Measurements from ENCODE around the gene TUG1.

The TUG1 gene

DNA sequence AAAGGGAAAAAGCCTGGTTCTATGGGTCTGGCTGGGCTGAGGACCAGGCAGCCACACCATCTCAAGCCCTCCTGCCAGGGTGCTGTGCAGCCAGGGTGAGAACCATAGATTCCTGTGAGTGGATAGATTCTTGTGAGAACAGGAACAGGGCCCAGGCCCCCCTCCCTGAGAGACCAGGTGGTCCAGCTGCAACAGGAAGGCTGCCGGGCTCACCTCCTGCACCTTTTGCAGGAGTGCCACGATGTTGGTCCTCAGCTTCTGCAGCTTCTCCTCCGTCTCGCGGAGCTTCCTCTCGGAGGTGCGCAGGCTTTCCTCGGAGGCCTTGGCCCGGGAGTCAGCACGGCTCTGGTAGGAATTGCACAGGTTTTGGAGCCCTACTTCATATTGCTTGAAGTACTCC is 41.3 kb upstream of the TUG1 start:
- 99% methylated on average over 10 of the region's 10 CpGs for WGBS

DNA sequence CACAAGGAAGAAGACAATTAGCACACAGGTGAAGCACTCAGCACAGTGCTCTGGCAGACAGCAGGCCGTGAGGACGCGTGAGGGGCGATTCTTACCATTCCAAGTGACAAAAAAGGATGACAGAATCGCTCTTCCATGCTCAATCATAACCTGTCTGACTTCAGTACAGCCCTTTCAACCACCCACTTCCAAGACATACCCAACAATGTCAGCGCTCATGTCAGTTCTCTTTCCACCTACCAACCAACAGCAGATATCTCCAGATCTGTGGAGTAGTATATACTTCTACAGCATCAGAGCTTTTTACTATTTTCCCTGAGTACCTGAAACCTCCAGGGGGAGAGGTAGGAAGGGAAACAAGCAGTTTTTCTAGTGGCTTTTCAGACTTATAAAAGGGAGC is 40.7 kb upstream of the TUG1 start:
- Histone ChIP-seq H3K27me3 (ENCODE audit: control insufficient read depth in 1 of 2, insufficient read depth in 1 of 2, low read length in 2 of 2) (no peaks in the 10 kb centered on the region), H3K23ac (ENCODE audit: low read length in 2 of 2) (no peak overlapping the region), H3K27ac (ENCODE audit: low read length, poor library complexity, severe bottlenecking) (no peak overlapping the region), H2AK5ac (ENCODE audit: low read length, severe bottlenecking) (no peak overlapping the region), H3K79me1 (replicated peaks; ENCODE audit: low read length, poor library complexity, severe bottlenecking) (peaks cover 22% of the 10 kb centered on the region), H2BK120ac (ENCODE audit: low read depth, low read length) (no peak overlapping the region), H3K4me2 (ENCODE audit: low read length, poor library complexity, severe bottlenecking) (no peak overlapping the region), H3K9ac (ENCODE audit: low read length) (no peak overlapping the region), H3K4me3 (ENCODE audit: insufficient read depth in 1 of 2, low read depth in 1 of 2, low read length in 2 of 2) (no peak overlapping the region), H3K18ac (ENCODE audit: low read depth in 1 of 2, low read length in 2 of 2) (no peak overlapping the region), H2BK5ac (ENCODE audit: low read depth, low read length, poor library complexity, severe bottlenecking) (no peak overlapping the region), H2AFZ (ENCODE audit: low read depth, low read length) (peak overlapping the region; percentile 3), H3K4me1 (ENCODE audit: control insufficient read depth, insufficient read depth, low read depth, low read length) (no peaks in the 10 kb centered on the region), H4K91ac (ENCODE audit: low read length) (no peak overlapping the region), H2BK12ac (ENCODE audit: low read length in 2 of 2) (no peak overlapping the region), H3K36me3 (ENCODE audit: control insufficient read depth in 1 of 2, insufficient read depth in 2 of 2, low read depth in 1 of 2, low read length in 2 of 2) (peaks cover 80 to 91% of the 10 kb centered on the region in 2 experiments), H4K8ac (ENCODE audit: low read length) (no peak overlapping the region), H3K4ac (ENCODE audit: low read depth in 1 of 2, low read length in 2 of 2) (no peak overlapping the region), H2BK15ac (ENCODE audit: low read depth, poor library complexity, severe bottlenecking) (no peak overlapping the region), H3K14ac (ENCODE audit: low read length in 2 of 2) (no peak overlapping the region), H3K9me3 (ENCODE audit: control insufficient read depth, low read length) (no peaks in the 10 kb centered on the region)
- no peak for DNase-seq
- 97% methylated on average over 6 of the region's 6 CpGs for WGBS

More for the DNA sequence above, 41.3 kb upstream of the TUG1 start:
- Histone ChIP-seq H2AFZ (ENCODE audit: low read depth, low read length) (no peak overlapping the region), H2BK120ac (ENCODE audit: low read depth, low read length) (no peak overlapping the region), H2AK5ac (ENCODE audit: low read length, severe bottlenecking) (no peak overlapping the region), H4K91ac (ENCODE audit: low read length) (no peak overlapping the region), H3K4me2 (ENCODE audit: low read length, poor library complexity, severe bottlenecking) (no peak overlapping the region), H2BK5ac (ENCODE audit: low read depth, low read length, poor library complexity, severe bottlenecking) (no peak overlapping the region), H3K9ac (ENCODE audit: low read length) (no peak overlapping the region), H3K4me3 (ENCODE audit: insufficient read depth in 1 of 2, low read depth in 1 of 2, low read length in 2 of 2) (no peak overlapping the region), H2BK12ac (ENCODE audit: low read length in 2 of 2) (no peak overlapping the region), H3K27ac (ENCODE audit: low read length, poor library complexity, severe bottlenecking) (no peak overlapping the region), H2BK15ac (ENCODE audit: low read depth, poor library complexity, severe bottlenecking) (no peak overlapping the region), H3K4ac (ENCODE audit: low read depth in 1 of 2, low read length in 2 of 2) (no peak overlapping the region), H3K27me3 (ENCODE audit: control insufficient read depth in 1 of 2, insufficient read depth in 1 of 2, low read length in 2 of 2) (no peaks in the 10 kb centered on the region), H3K9me3 (ENCODE audit: control insufficient read depth, low read length) (no peaks in the 10 kb centered on the region), H3K4me1 (ENCODE audit: control insufficient read depth, insufficient read depth, low read depth, low read length) (no peaks in the 10 kb centered on the region), H3K79me1 (replicated peaks; ENCODE audit: low read length, poor library complexity, severe bottlenecking) (peaks cover 16% of the 10 kb centered on the region), H3K36me3 (ENCODE audit: control insufficient read depth in 1 of 2, insufficient read depth in 2 of 2, low read depth in 1 of 2, low read length in 2 of 2) (peaks cover 79 to 86% of the 10 kb centered on the region in 2 experiments), H4K8ac (ENCODE audit: low read length) (no peak overlapping the region), H3K18ac (ENCODE audit: low read depth in 1 of 2, low read length in 2 of 2) (no peak overlapping the region), H3K14ac (ENCODE audit: low read length in 2 of 2) (no peak overlapping the region), H3K23ac (ENCODE audit: low read length in 2 of 2) (no peak overlapping the region)
- no peak for DNase-seq

DNA sequence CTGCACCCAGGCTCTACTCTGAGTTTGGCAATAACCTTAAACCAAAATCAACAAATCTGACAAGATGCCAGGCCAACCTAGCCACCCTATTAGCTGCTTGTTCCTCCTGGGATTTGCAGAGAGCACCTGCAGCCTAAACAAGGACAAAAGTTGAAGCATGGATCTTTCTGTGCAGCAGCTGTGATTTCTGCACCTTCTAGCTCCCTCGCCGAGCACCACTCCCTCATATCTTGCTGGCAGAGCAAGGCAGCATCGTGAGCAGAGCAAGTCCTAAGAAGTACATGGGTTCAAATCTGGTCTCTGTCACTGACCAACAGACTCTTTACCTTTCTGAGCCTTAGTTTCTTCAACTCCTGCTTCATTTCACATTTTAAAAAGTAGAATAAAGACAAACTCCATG is 38.8 kb upstream of the TUG1 start:
- H3K36me3 ChIP-seq (ENCODE audit: control insufficient read depth in 1 of 2, insufficient read depth in 2 of 2, low read depth in 1 of 2, low read length in 2 of 2) = peaks cover 84 to 97% of the 10 kb centered on the region in 2 experiments
- no peak overlapping the region for H3K4ac ChIP-seq (ENCODE audit: low read depth in 1 of 2, low read length in 2 of 2)
- no peak overlapping the region for H3K9ac ChIP-seq (ENCODE audit: low read length)
- 97% methylated on average over 3 of the region's 3 CpGs for WGBS
- no peak overlapping the region for H3K4me3 ChIP-seq (ENCODE audit: insufficient read depth in 1 of 2, low read depth in 1 of 2, low read length in 2 of 2)
- H2BK12ac ChIP-seq (ENCODE audit: low read length in 2 of 2) = no peak overlapping the region
- no peak overlapping the region for H4K91ac ChIP-seq (ENCODE audit: low read length)
- H2BK5ac ChIP-seq (ENCODE audit: low read depth, low read length, poor library complexity, severe bottlenecking) = no peak overlapping the region
- H2BK120ac ChIP-seq (ENCODE audit: low read depth, low read length) = no peak overlapping the region
- no peak overlapping the region for H3K23ac ChIP-seq (ENCODE audit: low read length in 2 of 2)
- H3K4me1 ChIP-seq (ENCODE audit: control insufficient read depth, insufficient read depth, low read depth, low read length) = no peaks in the 10 kb centered on the region
- no peak overlapping the region for H3K18ac ChIP-seq (ENCODE audit: low read depth in 1 of 2, low read length in 2 of 2)
- H2AFZ ChIP-seq (ENCODE audit: low read depth, low read length) = no peak overlapping the region
- DNase-seq = no peak
- H3K4me2 ChIP-seq (ENCODE audit: low read length, poor library complexity, severe bottlenecking) = no peak overlapping the region
- H2AK5ac ChIP-seq (ENCODE audit: low read length, severe bottlenecking) = no peak overlapping the region
- no peak overlapping the region for H4K8ac ChIP-seq (ENCODE audit: low read length)
- H3K27ac ChIP-seq (ENCODE audit: low read length, poor library complexity, severe bottlenecking) = no peak overlapping the region
- no peaks in the 10 kb centered on the region for H3K9me3 ChIP-seq (ENCODE audit: control insufficient read depth, low read length)
- H3K14ac ChIP-seq (ENCODE audit: low read length in 2 of 2) = no peak overlapping the region
- peaks cover 22% of the 10 kb centered on the region for H3K79me1 ChIP-seq (replicated peaks; ENCODE audit: low read length, poor library complexity, severe bottlenecking)
- no peak overlapping the region for H2BK15ac ChIP-seq (ENCODE audit: low read depth, poor library complexity, severe bottlenecking)
- H3K27me3 ChIP-seq (ENCODE audit: control insufficient read depth in 1 of 2, insufficient read depth in 1 of 2, low read length in 2 of 2) = no peaks in the 10 kb centered on the region

DNA sequence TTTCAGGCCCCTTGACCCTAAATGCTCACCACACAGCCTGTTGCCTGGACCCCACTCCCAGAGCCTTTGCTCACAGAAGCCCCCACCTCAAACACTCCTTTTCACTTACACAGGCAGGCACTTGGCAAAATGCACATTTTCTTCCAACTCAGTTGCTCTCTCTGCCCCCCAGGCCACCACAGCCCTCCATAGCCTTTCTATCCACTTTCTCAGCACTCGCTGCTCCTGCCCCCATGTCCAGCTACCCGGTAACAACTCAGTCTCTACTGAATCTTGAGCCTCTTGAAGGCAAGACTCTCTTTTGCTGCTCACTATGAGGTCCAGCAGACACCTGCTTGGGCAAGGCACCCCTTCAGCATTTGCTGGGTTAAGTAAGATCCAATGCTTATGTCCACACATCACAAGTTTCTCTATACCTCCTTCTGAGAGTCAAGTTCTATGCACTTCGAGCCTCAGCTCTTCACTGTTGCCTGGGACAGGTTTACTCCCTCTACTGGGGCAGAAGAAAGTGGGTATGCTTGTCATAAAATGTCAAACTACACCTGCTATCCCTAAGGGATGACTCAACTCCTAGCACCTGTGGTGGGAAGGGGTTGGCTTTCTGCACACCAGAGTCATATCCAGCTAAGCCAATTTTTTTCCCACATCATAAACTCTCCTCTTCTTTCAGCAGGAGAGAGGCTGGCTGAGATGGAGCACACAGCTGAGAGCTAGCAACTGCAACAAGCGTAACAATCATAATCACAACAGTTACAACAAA is 37.3 kb upstream of the TUG1 start:
- no peak overlapping the region for H3K23ac ChIP-seq (ENCODE audit: low read length in 2 of 2)
- H3K18ac ChIP-seq (ENCODE audit: low read depth in 1 of 2, low read length in 2 of 2) = no peak overlapping the region
- H3K9me3 ChIP-seq (ENCODE audit: control insufficient read depth, low read length) = no peaks in the 10 kb centered on the region
- H3K4me2 ChIP-seq (ENCODE audit: low read length, poor library complexity, severe bottlenecking) = no peak overlapping the region
- H3K14ac ChIP-seq (ENCODE audit: low read length in 2 of 2) = no peak overlapping the region
- no peak overlapping the region for H2AK5ac ChIP-seq (ENCODE audit: low read length, severe bottlenecking)
- H3K4ac ChIP-seq (ENCODE audit: low read depth in 1 of 2, low read length in 2 of 2) = no peak overlapping the region
- no peaks in the 10 kb centered on the region for H3K27me3 ChIP-seq (ENCODE audit: control insufficient read depth in 1 of 2, insufficient read depth in 1 of 2, low read length in 2 of 2)
- H3K4me3 ChIP-seq (ENCODE audit: insufficient read depth in 1 of 2, low read depth in 1 of 2, low read length in 2 of 2) = no peak overlapping the region
- no peak overlapping the region for H4K8ac ChIP-seq (ENCODE audit: low read length)
- no peak overlapping the region for H2BK120ac ChIP-seq (ENCODE audit: low read depth, low read length)
- no peak overlapping the region for H3K27ac ChIP-seq (ENCODE audit: low read length, poor library complexity, severe bottlenecking)
- H3K9ac ChIP-seq (ENCODE audit: low read length) = no peak overlapping the region
- H2BK15ac ChIP-seq (ENCODE audit: low read depth, poor library complexity, severe bottlenecking) = no peak overlapping the region
- no peak for DNase-seq
- no peak overlapping the region for H2BK12ac ChIP-seq (ENCODE audit: low read length in 2 of 2)
- no peak overlapping the region for H4K91ac ChIP-seq (ENCODE audit: low read length)
- no peaks in the 10 kb centered on the region for H3K4me1 ChIP-seq (ENCODE audit: control insufficient read depth, insufficient read depth, low read depth, low read length)
- H3K36me3 ChIP-seq (ENCODE audit: control insufficient read depth in 1 of 2, insufficient read depth in 2 of 2, low read depth in 1 of 2, low read length in 2 of 2) = peaks cover 77 to 98% of the 10 kb centered on the region in 2 experiments
- no peak overlapping the region for H2BK5ac ChIP-seq (ENCODE audit: low read depth, low read length, poor library complexity, severe bottlenecking)
- peaks cover 25% of the 10 kb centered on the region for H3K79me1 ChIP-seq (replicated peaks; ENCODE audit: low read length, poor library complexity, severe bottlenecking)
- no peak overlapping the region for H2AFZ ChIP-seq (ENCODE audit: low read depth, low read length)
- WGBS = 98% methylated on average over 2 of the region's 4 CpGs
